ENCODE data around the gene ASPG. TPM values are rescaled to one million over a fixed set of nuclear protein-coding genes. Genes with fewer than 3 reads are reported as not detected.

Gene ASPG
- total RNA-seq, result 0.10 TPM

DNA sequence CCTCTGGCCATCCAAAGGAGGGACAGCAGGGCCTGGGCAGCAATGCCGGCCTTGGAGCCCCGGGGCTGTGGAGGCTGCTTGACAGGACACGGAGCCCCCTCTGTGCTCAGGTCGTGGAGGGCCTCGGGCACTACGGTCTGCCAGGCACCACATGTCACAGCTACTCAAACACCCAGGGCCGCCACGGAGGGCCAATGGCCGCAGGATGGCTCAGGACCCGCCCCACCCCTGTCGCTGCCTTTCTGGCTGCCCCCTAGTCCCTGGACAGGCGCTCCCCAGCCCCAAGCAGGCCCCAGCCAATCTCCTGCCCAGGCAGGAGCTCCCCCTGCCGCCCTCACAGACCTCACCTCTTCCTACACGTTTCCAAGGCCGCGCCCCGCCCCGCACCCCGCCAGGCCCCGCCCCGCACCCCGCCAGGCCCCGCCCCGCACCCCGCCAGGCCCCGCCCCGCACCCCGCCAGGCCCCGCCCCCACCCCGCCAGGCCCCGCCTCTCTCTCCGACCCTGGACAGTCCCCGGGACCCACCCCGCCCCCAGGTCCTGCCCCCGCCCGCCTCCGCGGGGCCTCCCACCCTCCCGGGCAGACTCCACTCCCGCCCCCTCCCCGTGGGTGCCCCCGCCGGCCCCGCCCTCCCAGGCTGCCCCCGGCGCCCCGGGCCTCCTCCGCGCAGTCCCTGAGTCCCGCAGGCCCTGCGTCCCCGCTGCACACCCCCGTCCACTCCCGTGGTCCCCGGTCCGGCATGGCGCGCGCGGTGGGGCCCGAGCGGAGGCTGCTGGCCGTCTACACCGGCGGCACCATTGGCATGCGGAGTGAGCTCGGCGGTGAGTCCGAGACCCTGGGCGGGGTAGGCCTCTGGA, at the start of gene ASPG:
Gene ASPG (plus strand): TSS at position 669 of the 857 bp plus-strand sequence. CDS start 71 bp downstream, at position 740.
- no peak within 1 kb of the TSS for H3K4me3 ChIP-seq (ENCODE audit: low read length)
- H3K4me1 ChIP-seq (ENCODE audit: insufficient read depth, low read length), result no peaks in the 10 kb centered on the region
- peaks cover 3% of the 10 kb centered on the region for H3K27me3 ChIP-seq (ENCODE audit: insufficient read depth, low read length)
- no peaks in the 10 kb centered on the region for H3K9me3 ChIP-seq (ENCODE audit: low read depth, low read length)

DNA sequence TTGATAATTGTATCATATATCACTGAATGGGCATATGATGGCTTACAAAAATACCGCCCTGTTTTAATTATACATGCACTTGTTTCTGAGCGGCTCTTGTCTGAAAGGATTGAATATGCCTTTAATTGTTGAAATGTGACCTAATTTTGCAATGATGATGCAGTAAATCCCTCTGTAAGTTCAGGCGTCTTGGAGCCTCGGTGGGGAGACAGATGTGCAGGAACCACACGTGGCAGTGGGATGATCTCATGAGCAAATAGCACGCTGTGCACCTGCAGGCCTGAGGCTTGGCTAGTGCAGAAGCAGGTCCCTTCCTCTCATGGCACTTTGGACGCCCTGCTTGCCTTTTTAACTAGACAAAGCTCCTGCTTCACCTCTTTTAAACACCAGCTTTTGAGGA, 49.3 kb upstream of the ASPG start:
- Histone ChIP-seq H3K9me3 (ENCODE audit: low read depth, low read length) (no peaks in the 10 kb centered on the region), H3K4me3 (ENCODE audit: low read length) (no peak overlapping the region), H3K27me3 (ENCODE audit: insufficient read depth, low read length) (no peaks in the 10 kb centered on the region), H3K4me1 (ENCODE audit: insufficient read depth, low read length) (no peaks in the 10 kb centered on the region)

DNA sequence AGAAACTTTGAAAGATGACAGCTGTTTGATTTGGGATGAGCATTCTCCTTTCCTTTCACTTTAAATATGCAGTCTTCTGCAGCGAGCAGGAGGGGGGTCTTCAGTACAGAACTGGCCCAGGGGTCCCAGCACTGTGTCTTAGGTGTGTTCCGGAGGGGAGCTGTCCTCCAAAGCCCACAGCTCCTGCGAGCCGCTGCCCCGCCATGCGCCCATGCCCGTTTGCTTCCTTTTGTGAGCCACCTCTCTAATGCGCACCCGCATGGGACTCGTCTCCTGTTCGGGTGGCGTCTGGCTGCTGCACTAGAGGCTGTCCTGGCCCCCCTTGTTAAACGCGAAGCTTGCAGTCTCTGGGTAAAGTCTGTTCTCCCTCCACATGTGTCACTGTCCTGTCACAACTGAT, 48.4 kb upstream of the ASPG start:
- Histone ChIP-seq H3K4me3 (ENCODE audit: low read length) (no peak overlapping the region), H3K4me1 (ENCODE audit: insufficient read depth, low read length) (no peaks in the 10 kb centered on the region), H3K27me3 (ENCODE audit: insufficient read depth, low read length) (no peaks in the 10 kb centered on the region), H3K9me3 (ENCODE audit: low read depth, low read length) (no peaks in the 10 kb centered on the region)

DNA sequence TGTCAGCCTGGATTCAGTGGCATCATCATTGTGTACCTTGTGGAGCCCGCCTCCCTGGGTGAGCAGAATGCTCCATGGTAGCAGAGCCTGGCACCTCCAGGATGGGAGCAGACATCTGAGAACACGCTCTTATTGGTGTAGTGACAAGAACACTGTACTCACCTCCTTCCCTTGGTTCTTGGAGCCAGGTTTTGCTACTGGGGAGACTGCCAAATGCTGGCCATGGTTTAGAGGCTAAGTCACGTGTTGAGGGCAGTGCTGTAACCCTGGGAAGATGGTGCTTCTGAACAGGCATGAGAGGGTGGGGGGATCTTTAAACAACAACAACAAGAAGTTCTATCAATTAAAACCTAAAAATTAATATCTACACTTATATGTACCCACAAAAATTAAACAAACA, 47.6 kb upstream of the ASPG start:
- Histone ChIP-seq H3K27me3 (ENCODE audit: insufficient read depth, low read length) (no peaks in the 10 kb centered on the region), H3K4me1 (ENCODE audit: insufficient read depth, low read length) (no peaks in the 10 kb centered on the region), H3K4me3 (ENCODE audit: low read length) (no peak overlapping the region), H3K9me3 (ENCODE audit: low read depth, low read length) (no peaks in the 10 kb centered on the region)

DNA sequence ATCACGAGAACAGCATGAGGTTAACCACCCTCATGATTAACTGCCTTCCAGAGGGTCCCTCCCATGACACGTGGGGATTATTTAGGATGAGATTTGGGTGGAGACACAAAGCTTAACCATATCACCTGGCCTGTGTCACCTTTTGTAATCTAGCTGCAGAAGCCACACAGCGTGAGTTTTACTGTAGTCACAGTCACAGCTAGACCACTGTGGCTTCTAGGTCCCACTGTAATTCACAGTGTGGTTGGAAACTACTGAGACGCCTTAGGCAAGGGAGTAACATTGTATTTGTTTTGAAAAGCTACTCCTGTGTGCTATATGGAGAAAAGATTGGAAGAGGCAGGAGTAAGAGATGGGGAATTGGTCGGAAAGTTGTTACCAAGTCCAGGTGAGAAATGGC, 46.3 kb upstream of the ASPG start:
- no peaks in the 10 kb centered on the region for H3K27me3 ChIP-seq (ENCODE audit: insufficient read depth, low read length)
- no peaks in the 10 kb centered on the region for H3K4me1 ChIP-seq (ENCODE audit: insufficient read depth, low read length)
- H3K9me3 ChIP-seq (ENCODE audit: low read depth, low read length), result no peaks in the 10 kb centered on the region
- no peak overlapping the region for H3K4me3 ChIP-seq (ENCODE audit: low read length)

DNA sequence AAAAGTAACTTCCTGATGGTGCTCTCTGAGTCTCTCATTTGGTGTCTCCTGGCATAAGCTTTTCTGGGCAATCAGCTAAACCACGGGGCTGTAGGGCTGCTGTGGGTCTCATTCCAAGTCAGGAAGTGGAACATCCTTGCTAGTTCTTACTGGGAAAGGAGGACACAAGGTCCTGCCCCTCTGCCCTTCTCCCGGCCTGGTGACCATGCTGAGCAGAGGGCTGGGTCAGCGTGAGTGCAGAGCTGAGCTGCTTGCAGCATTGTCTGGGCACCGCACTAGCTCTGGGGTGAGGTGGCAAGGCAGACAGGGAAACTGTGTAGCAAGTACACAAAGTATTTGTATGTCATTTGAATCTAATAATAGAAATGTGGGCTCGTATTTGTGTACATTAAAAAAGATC, 45.0 kb upstream of the ASPG start:
- Histone ChIP-seq H3K4me3 (ENCODE audit: low read length) (no peak overlapping the region), H3K9me3 (ENCODE audit: low read depth, low read length) (no peaks in the 10 kb centered on the region), H3K4me1 (ENCODE audit: insufficient read depth, low read length) (no peaks in the 10 kb centered on the region), H3K27me3 (ENCODE audit: insufficient read depth, low read length) (no peaks in the 10 kb centered on the region)

DNA sequence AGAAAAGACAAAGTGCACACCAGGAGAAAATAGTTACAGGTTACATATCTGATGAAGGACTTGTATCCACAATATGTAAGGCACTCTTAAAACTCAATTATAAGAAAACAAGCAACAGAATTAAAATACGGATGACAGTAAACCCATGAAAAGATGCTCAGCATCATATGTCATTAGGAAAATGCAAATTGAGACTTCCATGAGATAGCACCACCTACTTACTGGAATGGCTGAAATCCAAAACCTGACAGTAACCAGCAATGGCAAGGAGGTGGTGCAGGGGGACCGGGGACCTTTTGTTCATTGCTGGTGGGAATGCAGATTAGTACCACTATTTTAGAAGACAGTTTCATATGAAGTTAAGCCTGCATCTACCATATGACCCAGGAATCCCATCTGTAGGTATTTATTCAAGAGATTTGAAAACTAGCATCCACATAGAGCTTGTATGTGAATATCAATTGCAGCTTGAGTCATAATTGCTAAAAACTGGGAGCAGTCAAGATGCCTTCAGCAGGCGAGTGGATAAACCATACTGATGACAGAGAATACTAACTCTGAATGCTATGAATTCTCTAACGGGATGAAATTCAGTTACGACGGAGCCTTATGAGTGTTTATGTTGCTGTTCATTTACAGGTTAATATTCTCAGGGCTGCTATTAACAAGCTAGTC, 43.9 kb upstream of the ASPG start:
- no peak overlapping the region for H3K4me3 ChIP-seq (ENCODE audit: low read length)
- H3K27me3 ChIP-seq (ENCODE audit: insufficient read depth, low read length), result no peaks in the 10 kb centered on the region
- H3K9me3 ChIP-seq (ENCODE audit: low read depth, low read length), result no peaks in the 10 kb centered on the region
- no peaks in the 10 kb centered on the region for H3K4me1 ChIP-seq (ENCODE audit: insufficient read depth, low read length)

DNA sequence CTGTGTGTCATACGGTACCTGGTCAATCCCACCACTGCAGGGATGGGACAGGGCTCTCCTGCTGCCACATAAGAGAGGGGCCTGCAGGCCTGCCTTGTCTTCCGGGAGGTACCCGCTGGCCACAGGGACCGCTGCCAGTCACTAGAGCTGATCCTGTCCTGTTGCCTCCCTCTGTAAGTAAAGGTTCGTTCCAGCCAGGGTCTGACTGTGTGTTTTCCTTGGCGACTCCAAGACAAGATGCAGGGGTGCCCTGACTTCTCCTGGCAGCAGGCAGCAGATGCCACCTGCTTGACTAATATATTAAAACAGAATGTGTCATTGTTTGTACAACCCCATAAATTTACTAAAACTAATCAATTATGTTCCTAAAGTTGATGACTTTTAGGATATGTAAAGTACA, 41.5 kb upstream of the ASPG start:
- no peaks in the 10 kb centered on the region for H3K4me1 ChIP-seq (ENCODE audit: insufficient read depth, low read length)
- H3K27me3 ChIP-seq (ENCODE audit: insufficient read depth, low read length), result no peaks in the 10 kb centered on the region
- no peaks in the 10 kb centered on the region for H3K9me3 ChIP-seq (ENCODE audit: low read depth, low read length)
- no peak overlapping the region for H3K4me3 ChIP-seq (ENCODE audit: low read length)

DNA sequence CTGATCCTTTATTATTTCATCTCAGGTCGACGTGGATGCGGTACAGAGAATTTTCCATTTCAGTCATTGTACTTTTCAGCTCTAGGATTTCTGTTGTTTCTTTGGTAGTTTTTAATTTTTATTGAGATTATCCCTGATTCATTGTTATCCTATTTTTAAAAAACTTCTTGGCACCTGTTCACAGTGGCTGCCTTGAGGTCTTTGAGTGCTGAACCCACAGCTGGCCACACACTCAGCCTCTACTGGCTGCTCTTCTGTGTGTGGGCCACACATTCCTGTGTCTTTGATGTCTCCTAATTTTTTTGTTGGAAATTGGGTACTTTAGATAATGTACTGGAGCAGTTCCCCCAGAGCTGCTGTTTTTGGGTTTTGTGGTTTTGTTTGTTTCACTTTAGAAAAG, 37.7 kb upstream of the ASPG start:
- Histone ChIP-seq H3K4me3 (ENCODE audit: low read length) (no peak overlapping the region), H3K4me1 (ENCODE audit: insufficient read depth, low read length) (no peaks in the 10 kb centered on the region), H3K27me3 (ENCODE audit: insufficient read depth, low read length) (no peaks in the 10 kb centered on the region), H3K9me3 (ENCODE audit: low read depth, low read length) (no peaks in the 10 kb centered on the region)

DNA sequence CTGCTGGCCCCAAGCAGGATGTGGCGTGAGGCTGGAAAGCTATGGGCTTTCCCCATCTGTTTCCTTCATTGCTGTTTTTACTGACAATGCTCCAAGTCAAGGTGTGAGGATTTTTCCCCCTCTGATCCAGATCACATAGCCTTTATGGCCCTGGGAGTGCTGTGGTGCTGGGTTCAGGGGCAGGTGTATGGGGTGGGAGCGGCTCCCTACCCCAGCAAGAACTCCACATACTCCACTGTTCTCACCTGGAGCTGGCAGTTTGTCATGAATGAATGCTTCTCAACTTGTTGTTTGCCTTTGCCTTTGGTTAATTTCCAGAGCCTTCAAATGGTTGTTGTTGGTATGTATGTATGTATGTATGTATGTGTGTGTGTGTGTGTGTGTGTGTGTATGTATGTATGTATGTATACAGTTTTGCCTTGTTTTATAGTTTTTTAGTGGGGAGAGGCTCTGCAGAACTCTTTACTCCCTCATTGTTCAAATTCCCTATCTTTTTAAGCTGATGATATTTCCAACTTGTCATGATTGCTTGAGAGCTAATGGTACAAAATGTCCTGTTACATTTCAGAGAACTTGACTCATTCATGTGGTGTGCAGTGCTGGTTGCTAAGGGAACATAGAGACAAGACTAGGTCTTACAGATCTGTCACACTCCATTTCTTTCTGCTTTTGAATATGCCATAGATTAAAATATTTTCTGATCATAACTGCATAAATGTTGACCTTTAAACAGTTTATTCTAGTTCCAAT, 36.6 kb upstream of the ASPG start:
- H3K4me1 ChIP-seq (ENCODE audit: insufficient read depth, low read length), result no peaks in the 10 kb centered on the region
- no peaks in the 10 kb centered on the region for H3K9me3 ChIP-seq (ENCODE audit: low read depth, low read length)
- H3K4me3 ChIP-seq (ENCODE audit: low read length), result no peak overlapping the region
- no peaks in the 10 kb centered on the region for H3K27me3 ChIP-seq (ENCODE audit: insufficient read depth, low read length)

DNA sequence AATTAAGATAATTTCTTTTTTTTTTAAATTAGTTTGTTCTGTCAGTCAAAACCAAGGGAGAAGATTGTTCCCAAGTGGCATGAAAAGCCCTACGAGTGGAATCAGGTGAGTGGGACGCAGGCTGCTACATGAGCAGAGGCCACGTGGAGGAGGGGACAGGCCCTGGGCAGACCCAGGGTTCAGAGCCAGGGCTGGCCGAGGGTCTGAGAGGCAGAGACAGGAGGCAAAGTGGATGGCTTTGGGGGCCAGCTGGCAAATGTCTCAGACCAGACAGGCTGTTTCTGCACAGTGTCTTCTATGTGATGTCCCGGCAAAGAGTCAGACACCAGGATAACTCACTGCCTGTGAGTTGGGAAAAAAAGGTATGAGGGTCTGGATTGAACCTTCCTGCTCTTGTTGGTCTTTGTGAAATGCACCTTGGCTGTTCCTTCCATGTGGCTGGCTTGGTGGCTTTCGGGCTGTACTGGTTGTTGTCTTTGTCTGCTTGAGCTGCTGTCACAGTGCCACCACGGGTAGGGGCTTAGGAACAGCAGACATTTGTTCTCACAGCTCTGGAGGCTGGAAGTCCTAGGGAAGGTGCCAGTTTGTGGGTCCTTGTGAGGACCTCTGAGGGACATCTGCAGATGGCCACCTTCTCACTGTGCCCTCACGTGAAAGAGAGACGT, 35.8 kb upstream of the ASPG start:
- no peaks in the 10 kb centered on the region for H3K27me3 ChIP-seq (ENCODE audit: insufficient read depth, low read length)
- H3K4me3 ChIP-seq (ENCODE audit: low read length), result no peak overlapping the region
- no peaks in the 10 kb centered on the region for H3K9me3 ChIP-seq (ENCODE audit: low read depth, low read length)
- no peaks in the 10 kb centered on the region for H3K4me1 ChIP-seq (ENCODE audit: insufficient read depth, low read length)

DNA sequence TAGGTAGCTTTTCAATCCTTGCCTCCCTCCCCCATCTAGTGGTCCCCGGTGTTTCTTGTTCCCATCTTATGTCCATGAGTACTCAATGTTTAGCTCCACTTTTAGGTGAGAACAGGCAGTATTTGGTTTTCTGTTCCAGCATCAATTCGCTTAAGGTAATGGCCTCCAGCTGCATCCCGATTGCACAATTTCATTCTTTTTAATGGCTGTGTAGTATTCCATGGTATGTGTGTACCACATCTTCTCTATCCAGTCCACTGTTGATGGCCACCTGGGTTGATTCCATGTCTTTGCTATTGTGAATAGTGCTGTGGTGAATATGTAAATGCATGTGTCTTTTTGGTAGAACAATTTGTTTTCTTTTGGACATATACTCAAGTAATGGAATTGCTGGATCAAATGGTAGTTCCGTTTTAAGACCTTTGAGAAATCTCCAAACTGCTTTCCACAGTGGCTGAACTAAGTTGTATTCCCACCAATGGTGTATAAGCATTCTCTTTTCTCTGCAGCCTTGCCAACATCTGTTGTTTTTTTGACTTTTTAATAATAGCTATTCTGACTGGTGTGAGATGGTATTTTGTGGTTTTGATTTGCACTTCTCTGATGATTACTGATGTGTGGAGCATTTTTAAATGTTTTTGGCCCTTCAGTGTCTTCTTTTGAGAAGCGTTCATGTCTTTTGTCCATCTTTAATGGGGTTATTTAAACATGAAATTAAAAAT, 34.2 kb upstream of the ASPG start:
- Histone ChIP-seq H3K9me3 (ENCODE audit: low read depth, low read length) (no peaks in the 10 kb centered on the region), H3K4me1 (ENCODE audit: insufficient read depth, low read length) (no peaks in the 10 kb centered on the region), H3K27me3 (ENCODE audit: insufficient read depth, low read length) (no peaks in the 10 kb centered on the region), H3K4me3 (ENCODE audit: low read length) (no peak overlapping the region)

DNA sequence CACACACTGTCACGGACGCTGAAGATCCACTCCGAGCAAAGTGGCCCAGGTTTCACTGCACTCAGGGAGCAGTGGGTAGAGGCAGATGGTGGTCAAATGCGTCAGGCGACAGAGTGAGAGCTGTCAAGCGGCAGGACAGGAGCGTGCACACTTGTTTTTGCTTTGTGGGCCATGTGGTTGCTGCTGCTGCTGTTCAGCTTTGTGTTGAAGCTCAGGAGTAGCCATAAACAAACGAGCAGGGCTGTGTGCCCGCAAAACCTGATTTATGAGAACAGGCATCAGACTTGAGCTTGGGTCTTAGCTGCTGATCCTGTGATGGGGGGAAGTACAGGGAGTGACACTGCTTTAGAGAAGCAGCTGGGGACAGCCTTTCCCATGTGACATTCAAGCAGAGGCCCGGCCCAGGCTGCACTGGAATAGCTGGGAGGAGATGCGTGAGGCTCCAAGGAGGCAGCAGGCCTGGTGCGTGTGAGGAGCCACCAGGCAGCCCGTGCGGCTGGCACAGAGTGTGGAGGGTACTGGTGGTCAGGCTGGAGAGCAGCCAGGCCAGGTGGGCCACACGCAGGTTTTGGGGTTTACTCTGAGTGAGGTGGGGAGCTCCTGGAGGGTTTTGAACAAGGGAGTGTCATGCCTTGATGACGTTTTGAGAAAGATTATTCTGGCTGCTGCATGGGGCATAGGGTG, 31.1 kb upstream of the ASPG start:
- Histone ChIP-seq H3K9me3 (ENCODE audit: low read depth, low read length) (no peaks in the 10 kb centered on the region), H3K27me3 (ENCODE audit: insufficient read depth, low read length) (peaks cover 3% of the 10 kb centered on the region), H3K4me3 (ENCODE audit: low read length) (no peak overlapping the region), H3K4me1 (ENCODE audit: insufficient read depth, low read length) (no peaks in the 10 kb centered on the region)

DNA sequence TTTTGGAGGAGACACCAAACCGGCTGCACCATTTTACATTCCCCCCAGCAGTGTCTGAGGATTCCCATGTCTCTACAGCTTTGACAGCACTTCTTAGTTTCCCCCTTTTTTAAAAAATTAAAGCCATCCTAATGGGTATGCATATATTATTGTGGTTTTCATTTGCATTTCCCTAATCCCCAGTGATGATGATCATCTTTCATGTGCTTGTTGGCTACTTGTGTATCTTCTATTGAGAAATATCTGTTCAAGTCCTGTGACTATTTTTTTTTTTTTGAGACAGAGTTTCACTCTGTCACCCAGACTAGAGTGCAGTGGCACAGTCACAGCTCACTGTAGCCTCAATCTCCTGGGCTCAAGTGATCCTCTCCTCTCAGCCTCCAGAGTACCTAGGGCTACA, 23.2 kb upstream of the ASPG start:
- Histone ChIP-seq H3K27me3 (ENCODE audit: insufficient read depth, low read length) (peaks cover 3% of the 10 kb centered on the region), H3K4me1 (ENCODE audit: insufficient read depth, low read length) (no peaks in the 10 kb centered on the region), H3K9me3 (ENCODE audit: low read depth, low read length) (no peaks in the 10 kb centered on the region), H3K4me3 (ENCODE audit: low read length) (no peak overlapping the region)

Measured in mononuclear cell (primary cell).